H1 (cell line): ENCODE data around the gene STAM2. TPM values are rescaled to one million over a fixed set of nuclear protein-coding genes. Genes with fewer than 3 reads are reported as not detected.
A peak's percentile ranks its signal among the peaks of the same experiment; 100 is the strongest.

Experiments used
- CTCF ChIA-PET: fragments of 300-600 bp; sonication (Branson Sonifier 250); formaldehyde crosslinking; loops from one replicate; lab custom pipeline; 2021; ENCODE audit not compliant: partially characterized antibody; lab: Charles Lee
- POLR2A ChIA-PET: fragments of 300-600 bp; sonication (Branson Sonifier 250); formaldehyde crosslinking; loops from one replicate; lab custom pipeline; 2021; ENCODE audit warnings: inconsistent platforms; ENCODE audit not compliant: partially characterized antibody; lab: Charles Lee
- DNase-seq, 2 experiments: peaks; one replicate each; pipeline versions ENCODE4 v3.0.0 to v3.0.0-alpha.2; 2010 to 2022; ENCODE audit warnings: low spot score in 2 of 2, low read depth in 1 of 2, mixed read lengths in 1 of 2
- FAIRE-seq: peaks from 2 replicates; lab custom pipeline; 2011; peaks lifted over from hg19 to GRCh38; lab: Jason Lieb, UNC
- H2AFZ ChIP-seq: 2 replicates; pipeline ENCODE4 v1.8.1; 2012; ENCODE audit warnings: low read length, inconsistent platforms
- H2AK5ac ChIP-seq: 2 replicates; pipeline ENCODE4 v1.6.1; 2013; ENCODE audit warnings: low read depth, low read length
- H2BK120ac ChIP-seq: replicated peaks from 2 replicates; pipeline ENCODE3; 2013; ENCODE audit warnings: low read depth, low read length, inconsistent platforms
- H2BK12ac ChIP-seq: 2 replicates; pipeline ENCODE4 v1.6.1; 2013; ENCODE audit warnings: low read depth, low read length
- H2BK15ac ChIP-seq: 2 replicates; pipeline ENCODE4 v1.6.1; 2013; ENCODE audit warnings: low read length
- H2BK20ac ChIP-seq: 2 replicates; pipeline ENCODE4 v1.6.1; 2013; ENCODE audit warnings: low read length
- H2BK5ac ChIP-seq: 2 replicates; pipeline ENCODE4 v1.6.1; 2013; ENCODE audit warnings: low read depth, low read length
- H3K14ac ChIP-seq: 2 replicates; pipeline ENCODE4 v1.6.1; 2013; ENCODE audit warnings: inconsistent platforms; ENCODE audit not compliant: insufficient read length
- H3K18ac ChIP-seq: 2 replicates; pipeline ENCODE4 v1.6.1; 2013; ENCODE audit warnings: low read length; ENCODE audit errors: extremely low read depth
- H3K23ac ChIP-seq: 2 replicates; pipeline ENCODE4 v1.6.1; 2013; ENCODE audit warnings: inconsistent platforms; ENCODE audit not compliant: insufficient read length
- H3K23me2 ChIP-seq: 2 replicates; pipeline ENCODE4 v1.6.1; 2013; ENCODE audit warnings: low read depth, low read length
- H3K27ac ChIP-seq: 2 replicates; pipeline ENCODE4 v1.6.1; 2011; ENCODE audit warnings: low read depth, low read length, inconsistent platforms
- H3K27me3 ChIP-seq, 4 experiments: replicated peaks in 1 of 4; 1 replicate in 1 of 4; 2 replicates in 3 of 4; pipeline versions ENCODE4 v1.6.1 to v1.8.1; 2011 to 2013; ENCODE audit warnings: low read length in 3 of 4, mild to moderate bottlenecking in 3 of 4, inconsistent platforms in 2 of 4, mixed read lengths in 2 of 4, moderate library complexity in 1 of 4; ENCODE audit not compliant: control insufficient read depth in 3 of 4, insufficient read depth in 3 of 4; ENCODE audit errors: extremely low read depth in 1 of 4
- H3K36me3 ChIP-seq, 4 experiments: 2 replicates each; pipeline versions ENCODE4 v1.6.1 to v1.8.1; 2011 to 2013; ENCODE audit warnings: mild to moderate bottlenecking in 4 of 4, low read length in 3 of 4, moderate library complexity in 2 of 4, control low read depth in 1 of 4, inconsistent platforms in 1 of 4; ENCODE audit not compliant: insufficient read depth in 4 of 4, control insufficient read depth in 2 of 4
- H3K4ac ChIP-seq: replicated peaks from 2 replicates; pipeline ENCODE3; 2013; ENCODE audit warnings: low read length, low read depth, mixed read lengths, inconsistent platforms; ENCODE audit not compliant: insufficient read length
- H3K4me1 ChIP-seq, 4 experiments: replicated peaks in 1 of 4; 1 replicate in 1 of 4; 2 replicates in 3 of 4; pipeline versions ENCODE4 v1.6.1 to v1.8.1; 2011 to 2013; ENCODE audit warnings: low read length in 3 of 4, inconsistent platforms in 2 of 4, mixed read lengths in 1 of 4; ENCODE audit not compliant: insufficient read depth in 4 of 4, control insufficient read depth in 3 of 4
- H3K4me2 ChIP-seq, 2 experiments: 2 replicates each; pipeline versions ENCODE4 v1.6.1 to v1.8.1; 2011 to 2013; ENCODE audit warnings: low read depth in 2 of 2, low read length in 2 of 2, control low read depth in 1 of 2, inconsistent platforms in 1 of 2, mild to moderate bottlenecking in 1 of 2; ENCODE audit not compliant: insufficient read depth in 1 of 2
- H3K4me3 ChIP-seq, 4 experiments: fragments of 200-600, 300-600 bp in 1 of 4; sonication (generic), shearing (Covaris generic), sonication (Bioruptor Twin) in 1 of 4; 2 replicates each; pipeline versions ENCODE4 v1.5.1 to v1.8.1; 2011 to 2016; ENCODE audit warnings: low read length in 4 of 4, low read depth in 3 of 4, control low read depth in 2 of 4, inconsistent platforms in 2 of 4, mild to moderate bottlenecking in 2 of 4, mixed read lengths in 1 of 4, moderate library complexity in 1 of 4; ENCODE audit not compliant: insufficient read depth in 2 of 4; ENCODE audit errors: extremely low read depth in 1 of 4
- H3K56ac ChIP-seq: replicated peaks from 2 replicates; pipeline ENCODE3; 2013; ENCODE audit warnings: low read depth, mild to moderate bottlenecking, mixed read lengths, low read length, inconsistent platforms; ENCODE audit not compliant: insufficient read length
- H3K79me1 ChIP-seq: 2 replicates; pipeline ENCODE4 v1.6.1; 2013; ENCODE audit warnings: low read depth, low read length, control low read depth
- H3K79me2 ChIP-seq, 2 experiments: 2 replicates each; pipeline versions ENCODE4 v1.6.1 to v1.8.1; 2012 to 2013; ENCODE audit warnings: low read length in 2 of 2, mild to moderate bottlenecking in 2 of 2, inconsistent platforms in 1 of 2; ENCODE audit not compliant: insufficient read depth in 2 of 2, control insufficient read depth in 1 of 2
- H3K9ac ChIP-seq, 4 experiments: replicated peaks in 1 of 4; 1 replicate in 1 of 4; 2 replicates in 3 of 4; pipeline versions ENCODE4 v1.6.1 to v1.8.1; 2011 to 2013; ENCODE audit warnings: low read depth in 3 of 4, low read length in 3 of 4, control low read depth in 2 of 4, mild to moderate bottlenecking in 2 of 4, moderate library complexity in 2 of 4, inconsistent platforms in 1 of 4; ENCODE audit errors: extremely low read depth in 1 of 4
- H3K9me3 ChIP-seq, 2 experiments: 2 replicates each; pipeline versions ENCODE4 v1.6.1 to v1.8.1; 2012 to 2013; ENCODE audit warnings: mild to moderate bottlenecking in 2 of 2, moderate library complexity in 2 of 2, control low read depth in 1 of 2, inconsistent platforms in 1 of 2, low read depth in 1 of 2, low read length in 1 of 2, mixed read lengths in 1 of 2; ENCODE audit not compliant: insufficient read depth in 2 of 2
- H4K20me1 ChIP-seq, 2 experiments: replicated peaks in 1 of 2; 2 replicates each; pipeline versions ENCODE3 to v1.8.1; 2011 to 2013; ENCODE audit warnings: inconsistent platforms in 2 of 2, low read length in 2 of 2, mild to moderate bottlenecking in 1 of 2; ENCODE audit not compliant: insufficient read depth in 2 of 2, control insufficient read depth in 1 of 2
- H4K5ac ChIP-seq: 2 replicates; pipeline ENCODE4 v1.6.1; 2013; ENCODE audit warnings: low read length, low read depth, mixed read lengths, inconsistent platforms; ENCODE audit not compliant: insufficient read length
- H4K8ac ChIP-seq: 2 replicates; pipeline ENCODE4 v1.8.0; 2013; ENCODE audit warnings: mild to moderate bottlenecking, moderate library complexity, low read length, inconsistent platforms; ENCODE audit not compliant: insufficient read depth; ENCODE audit errors: extremely low read depth
- H4K91ac ChIP-seq: replicated peaks from 2 replicates; pipeline ENCODE3; 2013; ENCODE audit warnings: low read length, mixed read lengths, inconsistent platforms; ENCODE audit not compliant: insufficient read length
- HDAC6 ChIP-seq: IDR thresholded peaks from one replicate; pipeline ENCODE4 v1.7.1; 2012; ENCODE audit warnings: low read depth, mild to moderate bottlenecking, inconsistent platforms, low read length, moderate library complexity
- PHF8 ChIP-seq: fragments of 200-600 bp; sonication (generic); conservative IDR thresholded peaks from 2 replicates; pipeline ENCODE4 v1.7.1; 2012; ENCODE audit warnings: low read depth, mild to moderate bottlenecking, inconsistent platforms, low read length, moderate library complexity
- YY1 ChIP-seq: IDR thresholded peaks from 2 replicates; pipeline ENCODE4 v1.6.1; 2011; ENCODE audit warnings: low read depth, mild to moderate bottlenecking, low read length
- WGBS, 2 experiments: shearing (Covaris generic) in 1 of 2; methylation state at CpG; one replicate each; pipeline versions ENCODE4 v1.1.6 to v1.1.7; 2013 to 2015; ENCODE audit warnings: low lambda C conversion rate in 2 of 2, mixed read lengths in 2 of 2, inconsistent platforms in 1 of 2, low coverage in 1 of 2, missing lambda C conversion rate in 1 of 2; ENCODE audit not compliant: insufficient replicate concordance in 2 of 2, insufficient coverage in 1 of 2, insufficient read length in 1 of 2; ENCODE audit errors: extremely low coverage in 1 of 2, missing lambda C conversion rate in 1 of 2; 5-methylcytosine and 5-hydroxymethylcytosine counted together
- polyA plus RNA-seq, 7 experiments: library from polyadenylated mRNA; depleted of rRNA in 3 of 7; stranded (reverse) in 5 of 7; unstranded in 2 of 7; fragments of >200 nt in 5 of 7; fragments of 200-250 nt in 2 of 7; gene quantifications; 1 replicate in 5 of 7; 2 replicates in 1 of 7; 4 replicates in 1 of 7; pipeline versions ENCODE4 v1.2.1 to v1.2.3, GENCODE V29; 2011 to 2013; ENCODE audit warnings: missing spikeins in 2 of 7, mixed read lengths in 2 of 7
- total RNA-seq: library from RNA; stranded (reverse); fragmentation: NEBNext Ultra II Directional; extraction: Animal tissue kit (Norgen Biotek cat#: 25700); gene quantifications from 2 replicates; pipeline ENCODE4 v1.2.1, GENCODE V29; 2021
- TF ChIP-seq, protein P1 (sequence below): IDR thresholded peaks from 2 replicates; pipeline ENCODE4 v1.6.1; 2012; ENCODE audit warnings: inconsistent platforms

STAM2 gene
- total and polyA plus RNA-seq, 2 of the 8 experiments (the other 6 are each of a cell fraction or from before 2014, with no cell fraction given) = 5.4 to 9.4 TPM

DNA sequence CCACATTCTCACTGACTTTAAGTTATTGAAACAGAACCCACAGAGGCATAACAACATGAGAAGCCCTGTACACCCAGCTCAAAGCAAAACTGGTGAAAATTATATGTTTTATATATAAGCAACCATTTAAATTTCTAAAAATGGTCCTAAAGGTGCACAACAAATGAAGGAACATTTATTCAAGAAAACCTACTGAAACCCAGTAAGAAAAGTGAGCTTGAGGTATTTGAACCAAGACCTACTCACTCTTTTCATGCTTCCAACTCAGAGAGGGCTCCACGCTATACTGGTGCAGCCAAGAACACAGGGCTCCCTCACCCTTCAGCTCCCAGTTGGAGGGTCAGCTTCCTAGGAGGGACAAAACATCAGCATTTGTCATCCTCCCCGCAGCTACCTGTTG is 74.6 kb downstream of the STAM2 start:
- Histone ChIP-seq H3K9me3 (no peaks in the 10 kb centered on the region), H2BK120ac (no peak overlapping the region), H3K27ac (no peak overlapping the region), H2BK15ac (0 out of 2 replicates have a peak overlapping the region, but pooled peaks have one; percentile 12), H3K79me2 (no peaks in the 10 kb centered on the region), H2AK5ac (no peak overlapping the region), H3K23ac (no peak overlapping the region), H3K9ac (no peak overlapping the region), H3K4me1 (peaks cover 0 to 4% (median 1%) of the 10 kb centered on the region in 4 experiments; a peak in 4 of 7 replicates), H2AFZ (no peak overlapping the region), H3K27me3 (peaks cover 22 to 52% (median 38%) of the 10 kb centered on the region in 4 experiments), H3K4me2 (no peak overlapping the region), H3K4me3 (no peak overlapping the region), H3K79me1 (no peaks in the 10 kb centered on the region), H4K91ac (no peak overlapping the region), H2BK12ac (no peak overlapping the region), H3K23me2 (peaks cover 20% of the 10 kb centered on the region), H3K36me3 (no peaks in the 10 kb centered on the region), H3K14ac (no peak overlapping the region), H4K20me1 (no peaks in the 10 kb centered on the region), H2BK5ac (no peak overlapping the region), H4K8ac (no peak overlapping the region), H3K56ac (no peak overlapping the region), H3K18ac (no peak overlapping the region), H3K4ac (no peak overlapping the region), H2BK20ac (no peak overlapping the region), H4K5ac (no peak overlapping the region)
- WGBS, 2 experiments = 79% methylated on average over 2 of the region's 2 CpGs; no CpG with 5 or more reads in 1 of the 2 experiments
- CTCF ChIA-PET = interaction anchor here (0.9 to 1.9 kb wide), 7 partner anchors 9 to 64 kb away, joined by 3 to 6 read pairs (median 3); no protein-coding TSS in a partner anchor
- FAIRE-seq = no peak
- DNase-seq = no peak
- POLR2A ChIA-PET = interaction anchor here (0.8 to 1.4 kb wide), 2 partner anchors 11 to 58 kb away, joined by 3 to 9 read pairs; no protein-coding TSS in a partner anchor
- TF ChIP-seq PHF8 (no peak), HDAC6 (no peak), YY1 (no peak)
- TF ChIP-seq, protein P1, sequence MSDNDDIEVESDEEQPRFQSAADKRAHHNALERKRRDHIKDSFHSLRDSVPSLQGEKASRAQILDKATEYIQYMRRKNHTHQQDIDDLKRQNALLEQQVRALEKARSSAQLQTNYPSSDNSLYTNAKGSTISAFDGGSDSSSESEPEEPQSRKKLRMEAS = no peak
